GM12878 (cell line): ENCODE measurements around the gene PTPRD. TPM values are rescaled to one million over a fixed set of nuclear protein-coding genes. Genes with fewer than 3 reads are reported as not detected.

Source experiments
- ATAC-seq: fragments of 200-7000 bp; cut with Tn5 transposase; 3 replicates; pipeline ENCODE4 v1.9.1; 2020; ENCODE audit warnings: mild to moderate bottlenecking, moderate library complexity
- BruUV-seq: library from RNA; stranded (reverse); fragments of 400-500 nt; replicated peaks from 2 replicates; lab custom pipeline; 2021; lab: Mats Ljungman, UMichigan
- CTCF ChIA-PET: fragments of 300-600 bp; sonication (Branson Sonifier 250); formaldehyde crosslinking; extraction: SDS; loops from one replicate; lab custom pipeline; 2021; ENCODE audit warnings: inconsistent platforms; lab: Yijun Ruan, JAX
- POLR2A ChIA-PET: fragments of 350-600 bp; formaldehyde crosslinking; extraction: SDS; loops from one replicate; lab custom pipeline; 2021; ENCODE audit warnings: inconsistent platforms; lab: Charles Lee
- RAD21 ChIA-PET: fragments of 300-600 bp; sonication (Branson Sonifier 250); formaldehyde crosslinking; loops from one replicate; lab custom pipeline; 2023; ENCODE audit warnings: antibody characterized with exemption; ENCODE audit not compliant: unreplicated experiment; lab: Charles Lee
- SMC1A ChIA-PET: fragments of 300-600 bp; sonication (Branson Sonifier 250); formaldehyde crosslinking; loops from one replicate; lab custom pipeline; 2023; ENCODE audit not compliant: unreplicated experiment, uncharacterized antibody; lab: Charles Lee
- DNase-seq: peaks from one replicate; pipeline ENCODE4 v3.0.0-alpha.2; 2011; ENCODE audit warnings: low read depth, low spot score
- FAIRE-seq: peaks from 3 replicates; lab custom pipeline; 2011; peaks lifted over from hg19 to GRCh38; lab: Jason Lieb, UNC
- H2AFZ ChIP-seq: 2 replicates; pipeline ENCODE4 v1.6.0; 2011; ENCODE audit warnings: low read depth, low read length, control low read depth; ENCODE audit not compliant: control insufficient read depth
- H3K27ac ChIP-seq: 2 replicates; pipeline ENCODE4 v1.5.1; 2011; ENCODE audit warnings: control low read depth; ENCODE audit not compliant: control insufficient read depth, insufficient read depth
- H3K27me3 ChIP-seq, 2 experiments: replicated peaks in 1 of 2; 2 replicates each; pipeline versions ENCODE4 v1.6.0 to v1.6.1; 2011; ENCODE audit warnings: low read length in 1 of 2; ENCODE audit not compliant: control insufficient read depth in 2 of 2, insufficient read depth in 2 of 2
- H3K36me3 ChIP-seq, 2 experiments: 2 replicates each; pipeline ENCODE4 v1.5.1; 2011; ENCODE audit warnings: low read length in 1 of 2; ENCODE audit not compliant: control insufficient read depth in 2 of 2, insufficient read depth in 2 of 2
- H3K4me1 ChIP-seq: 2 replicates; pipeline ENCODE4 v1.6.1; 2011; ENCODE audit warnings: mild to moderate bottlenecking, low read length, moderate library complexity, mixed read lengths; ENCODE audit not compliant: control insufficient read depth, insufficient read depth
- H3K4me2 ChIP-seq: 2 replicates; pipeline ENCODE4 v1.6.0; 2011; ENCODE audit warnings: control low read depth; ENCODE audit not compliant: control insufficient read depth, insufficient read depth
- H3K4me3 ChIP-seq: fragments of 200-600 bp; sonication (generic); 2 replicates; pipeline ENCODE4 v1.5.1; 2016
- H3K79me2 ChIP-seq: 2 replicates; pipeline ENCODE4 v1.6.0; 2011; ENCODE audit warnings: low read length; ENCODE audit not compliant: control insufficient read depth, insufficient read depth
- H3K9ac ChIP-seq: 2 replicates; pipeline ENCODE4 v1.8.0; 2011; ENCODE audit warnings: low read length, control low read depth, mixed read lengths; ENCODE audit not compliant: control insufficient read depth, insufficient read depth
- H3K9me3 ChIP-seq: replicated peaks from 3 replicates; pipeline ENCODE4 v1.5.1; 2011; ENCODE audit warnings: mild to moderate bottlenecking, low read length; ENCODE audit not compliant: control insufficient read depth, insufficient read depth
- H4K20me1 ChIP-seq: 2 replicates; pipeline ENCODE4 v1.6.0; 2011; ENCODE audit not compliant: control insufficient read depth, insufficient read depth
- MEF2A ChIP-seq: IDR thresholded peaks from 2 replicates; pipeline ENCODE4 v1.6.1; 2011; ENCODE audit warnings: low read depth, mild to moderate bottlenecking, low read length, moderate library complexity; ENCODE audit not compliant: insufficient read depth
- REST ChIP-seq: IDR thresholded peaks from 2 replicates; pipeline ENCODE4 v1.6.1; 2012; ENCODE audit warnings: mild to moderate bottlenecking, low read depth, low read length
- ZBTB40 ChIP-seq: fragments of 450-650 bp; IDR thresholded peaks from 2 replicates; pipeline ENCODE4 v1.6.1; 2016; ENCODE audit warnings: mild to moderate bottlenecking, moderate library complexity, borderline replicate concordance
- WGBS: methylation state at CpG from one replicate; pipeline ENCODE4 v1.1.6; 2016; ENCODE audit warnings: low lambda C conversion rate; ENCODE audit not compliant: insufficient replicate concordance, insufficient coverage; ENCODE audit errors: missing lambda C conversion rate; 5-methylcytosine and 5-hydroxymethylcytosine counted together
- in situ Hi-C: fragments of 300-500 bp; cut with MboI; formaldehyde crosslinking; loops from 9 replicates; pipeline ENCODE4 v1.14.3; 2018; ENCODE audit warnings: mixed read lengths
- intact Hi-C: fragments of 100-400 bp; cut with micrococcal nuclease; formaldehyde crosslinking; loops from one replicate; pipeline ENCODE4 v1.14.2; 2022; ENCODE audit not compliant: unreplicated experiment
- polyA plus RNA-seq, 11 experiments: library from polyadenylated mRNA; depleted of rRNA in 4 of 11; unstranded in 6 of 11; stranded (reverse) in 5 of 11; fragments of >200 nt; fragmentation: Nextera tagmentation in 4 of 11; fragmentation: Illumina TruSeq in 1 of 11; extraction: Ambion mirVana in 4 of 11; extraction: Trizol in 1 of 11; gene quantifications; 1 replicate in 1 of 11; 2 replicates in 10 of 11; pipeline versions ENCODE4 v1.2.1 to v1.2.3, GENCODE V29; 2011 to 2016; ENCODE audit warnings: inconsistent platforms in 2 of 11, missing spikeins in 2 of 11, low read depth in 1 of 11
- total RNA-seq, 4 experiments: library from RNA; depleted of rRNA in 3 of 4; stranded (reverse); fragments of >200 nt in 3 of 4; fragmentation: Illumina TruSeq in 1 of 4; extraction: Trizol in 1 of 4; gene quantifications; 2 replicates each; pipeline versions ENCODE4 v1.2.1 to v1.2.3, GENCODE V29; 2013 to 2021

Gene PTPRD
- total and polyA plus RNA-seq, 10 of the 15 experiments (the other 5 are each of a cell fraction or from before 2014, with no cell fraction given): under 0.01 to 0.05 (median 0.01) TPM; not detected in 7

GRCh38 chr9:8514760-8515159 lies 2098.0 kb downstream of the PTPRD start:
- Histone ChIP-seq H3K9me3 (no peaks in the 10 kb centered on the region), H3K27ac (no peak overlapping the region), H4K20me1 (no peaks in the 10 kb centered on the region), H3K4me2 (no peak overlapping the region), H3K36me3 (no peaks in the 10 kb centered on the region), H3K4me3 (no peak overlapping the region), H3K27me3 (no peaks in the 10 kb centered on the region), H2AFZ (no peak overlapping the region), H3K79me2 (no peaks in the 10 kb centered on the region), H3K9ac (no peak overlapping the region), H3K4me1 (no peaks in the 10 kb centered on the region)
- FAIRE-seq (no peak), ATAC-seq (no peak), DNase-seq (no peak)
- no TSS peak for BruUV-seq
- CTCF ChIA-PET: no interaction called here
- POLR2A ChIA-PET: no interaction called here
- intact Hi-C loops (no loop called here), in situ Hi-C loops (no loop called here)
- RAD21 ChIA-PET: no interaction called here
- TF ChIP-seq MEF2A (no peak), REST (no peak), ZBTB40 (no peak)
- WGBS: 6% methylated on average over 5 of the region's 5 CpGs
- SMC1A ChIA-PET: no interaction called here
